SIG-M5 (cell line): ENCODE measurements around the gene PTGDR2.

Experiments
- DNase-seq: peaks from one replicate; lab custom pipeline; 2025; lab: John Stamatoyannopoulos, UW

The PTGDR2 gene

DNA sequence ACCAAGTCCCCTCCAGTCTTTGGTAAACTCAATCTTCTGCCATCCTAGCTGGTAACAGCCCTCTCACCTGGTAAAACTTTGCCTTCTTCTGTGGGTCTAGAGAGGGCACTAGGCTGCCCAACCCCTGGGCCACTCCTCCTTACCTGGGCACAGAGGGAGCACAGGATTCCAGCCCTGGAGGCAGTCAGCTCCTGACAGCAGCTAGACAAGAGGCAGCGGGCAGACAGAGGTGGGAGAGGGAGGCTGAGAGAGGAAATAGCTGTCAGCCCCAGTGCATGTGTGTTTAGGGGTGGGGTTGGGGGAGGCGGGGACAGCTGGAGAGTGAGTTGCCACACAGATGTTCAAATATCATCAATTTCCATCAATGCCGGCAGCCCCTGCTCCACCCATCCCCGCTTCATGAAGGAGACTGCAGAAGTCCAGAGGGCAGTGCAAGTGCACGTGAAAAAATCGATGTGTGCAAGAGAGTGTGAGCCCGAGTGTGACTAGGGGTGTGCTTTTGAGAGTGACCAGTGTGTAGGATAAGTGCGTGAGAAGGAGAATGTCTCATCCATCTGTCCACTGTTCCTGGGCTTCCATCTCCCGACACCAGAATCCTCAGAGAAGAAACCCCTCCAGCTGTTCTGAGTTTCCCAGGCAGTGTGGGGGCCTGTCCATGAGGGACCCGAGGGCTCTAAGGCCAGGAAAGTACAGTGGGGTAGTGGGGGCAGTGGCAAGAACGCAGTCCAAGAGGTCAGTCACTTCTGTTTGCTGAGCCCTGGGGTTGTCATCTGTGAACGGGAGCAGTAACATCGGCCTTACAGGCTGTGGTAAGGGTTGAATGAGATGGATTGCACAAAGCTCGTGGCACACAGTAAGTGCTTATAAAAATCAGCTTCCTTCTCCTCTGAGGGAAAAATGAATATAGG lies at the start of gene PTGDR2:
Gene PTGDR2 (minus strand): TSS at position 225 of the 908 bp plus-strand sequence. CDS start 2,228 bp downstream, outside the sequence.
- no peak for DNase-seq

DNA sequence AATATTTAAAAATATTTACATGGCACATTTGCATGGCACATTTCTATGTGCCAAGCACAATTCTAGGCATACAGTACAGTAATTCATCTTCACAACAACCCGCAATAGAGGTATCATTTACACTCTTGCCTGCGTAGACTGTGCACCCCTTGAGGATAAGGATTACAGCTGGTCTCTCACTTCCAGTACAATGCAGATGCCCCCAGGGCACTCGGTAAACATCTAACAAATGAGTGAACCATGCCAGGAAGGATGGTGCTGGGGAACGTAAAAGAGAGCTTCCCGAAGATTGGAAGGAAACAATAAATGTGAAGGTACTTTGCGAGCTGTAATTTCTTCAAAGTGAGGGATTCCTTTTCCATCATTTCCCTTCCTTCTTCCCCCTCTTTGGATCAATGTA lies 49.3 kb upstream of the PTGDR2 start:
- no peak for DNase-seq

DNA sequence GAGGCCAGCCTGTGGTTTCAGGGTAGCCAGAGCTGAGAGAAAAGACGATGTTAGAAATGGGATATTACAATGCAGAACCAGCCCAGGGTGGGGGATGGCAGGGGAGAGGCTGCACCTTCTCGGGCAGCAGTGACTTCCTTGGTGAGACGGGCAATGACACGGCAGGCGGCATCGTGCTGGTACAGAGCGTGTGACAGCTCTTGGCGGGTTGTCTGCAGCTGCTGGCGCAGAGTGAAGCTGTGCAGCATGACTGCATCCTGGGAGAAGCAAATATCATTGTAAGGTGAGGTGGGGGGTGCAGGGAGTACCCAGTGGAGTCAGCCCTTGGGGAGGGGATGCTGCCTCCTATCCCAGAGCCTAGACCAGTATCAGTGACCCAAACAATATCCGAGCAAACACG lies 46.9 kb upstream of the PTGDR2 start:
- DNase-seq, result no peak

DNA sequence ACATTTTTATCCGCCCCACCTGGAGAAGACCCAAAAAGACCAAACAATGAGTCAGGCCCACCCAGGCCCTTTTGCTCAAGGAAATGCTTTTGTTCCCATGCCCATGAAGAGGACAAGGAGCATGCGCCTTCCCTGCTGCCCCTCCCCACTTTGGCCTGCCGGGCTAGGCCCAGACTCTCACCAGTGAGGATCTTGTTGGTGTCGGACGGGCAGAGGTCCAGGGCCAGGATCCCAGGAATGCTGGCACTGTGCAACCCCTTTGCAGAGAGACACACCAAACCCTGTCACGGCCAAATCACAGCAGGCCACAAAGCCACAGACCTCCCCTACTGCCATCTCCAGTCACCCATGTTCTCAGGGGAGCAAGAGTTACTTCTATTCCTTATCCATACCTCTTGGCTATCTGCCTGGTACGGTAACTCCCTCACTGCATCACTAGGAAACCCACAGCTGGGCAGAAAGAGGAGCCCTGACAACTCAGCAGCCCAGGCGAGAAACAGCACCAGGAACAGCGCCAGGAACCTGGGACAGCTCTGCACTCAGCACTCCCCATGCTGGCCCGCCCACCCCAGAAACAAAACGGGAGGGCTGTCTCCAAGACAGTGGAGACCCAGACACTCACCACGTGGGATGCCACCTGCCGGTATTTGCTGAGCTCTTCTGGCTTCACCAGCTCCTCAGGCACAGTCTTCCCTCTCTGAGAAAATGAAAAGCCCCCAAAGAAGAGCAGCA lies 45.1 kb upstream of the PTGDR2 start:
- no peak for DNase-seq

DNA sequence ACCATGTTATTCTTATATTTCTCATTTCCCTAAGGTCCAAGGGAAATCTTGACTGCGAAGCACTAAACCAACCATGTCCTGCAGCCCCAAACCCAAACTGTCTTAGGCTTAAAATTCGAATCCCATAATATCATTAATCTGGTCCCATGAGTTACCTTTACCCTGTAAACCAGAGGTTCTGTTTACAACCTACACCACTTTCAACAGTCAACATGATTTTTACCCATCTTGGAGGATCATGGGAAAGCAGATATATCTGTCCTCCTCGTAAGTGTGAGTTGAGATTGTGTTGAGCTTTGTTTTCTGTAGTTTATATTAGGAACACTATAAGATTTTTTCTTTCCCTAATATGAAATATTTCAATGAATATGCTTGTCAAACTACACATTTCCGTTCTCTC lies 44.2 kb upstream of the PTGDR2 start:
- no peak for DNase-seq

GRCh38 chr11:60899046-60899936 lies 43.5 kb upstream of the PTGDR2 start:
- no peak for DNase-seq

DNA sequence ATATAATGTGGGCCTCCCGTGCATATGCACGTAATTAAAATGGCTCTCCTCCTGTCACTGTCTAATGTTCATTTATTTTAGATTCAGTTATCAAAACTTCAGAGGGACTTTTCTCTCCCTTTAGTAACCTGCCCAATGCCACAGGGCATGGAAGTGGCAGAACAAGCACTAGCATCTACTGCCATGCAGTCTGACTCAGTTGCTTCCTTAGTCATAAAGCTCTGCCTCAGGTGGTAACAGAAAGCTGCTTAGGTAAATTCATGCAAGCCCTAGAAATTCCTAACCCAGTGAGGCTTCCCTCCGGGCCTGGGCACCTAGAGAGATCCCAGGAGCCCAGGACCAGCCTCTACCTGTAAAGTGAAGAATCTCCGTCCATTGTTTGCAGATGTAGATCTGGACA lies 41.7 kb upstream of the PTGDR2 start:
- no peak for DNase-seq

- DNase-seq, result no peak
Observed at GRCh38 chr11:60895687-60896086, 39.9 kb upstream of the PTGDR2 start.

GRCh38 chr11:60891103-60891741 lies 35.5 kb upstream of the PTGDR2 start:
- no peak for DNase-seq

DNA sequence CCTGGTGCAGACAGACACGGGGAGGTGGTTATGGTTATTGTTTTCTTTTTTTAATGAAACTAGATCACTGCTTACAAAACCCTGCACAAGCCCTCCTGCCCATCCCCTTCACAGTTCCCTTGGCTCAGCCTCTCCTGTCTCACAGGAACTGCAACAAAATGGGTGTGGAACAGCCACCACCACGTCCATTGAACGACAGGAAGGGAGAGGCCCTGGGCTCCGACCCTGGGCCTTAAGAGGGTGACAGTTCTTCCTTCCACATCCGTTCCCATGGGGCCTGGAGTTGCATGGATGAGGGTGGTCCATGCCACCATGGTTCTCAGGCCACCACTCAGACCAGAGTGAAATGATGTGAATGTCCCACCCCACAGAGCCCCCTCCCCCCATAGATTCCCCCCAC lies 34.9 kb upstream of the PTGDR2 start:
- no peak for DNase-seq

DNA sequence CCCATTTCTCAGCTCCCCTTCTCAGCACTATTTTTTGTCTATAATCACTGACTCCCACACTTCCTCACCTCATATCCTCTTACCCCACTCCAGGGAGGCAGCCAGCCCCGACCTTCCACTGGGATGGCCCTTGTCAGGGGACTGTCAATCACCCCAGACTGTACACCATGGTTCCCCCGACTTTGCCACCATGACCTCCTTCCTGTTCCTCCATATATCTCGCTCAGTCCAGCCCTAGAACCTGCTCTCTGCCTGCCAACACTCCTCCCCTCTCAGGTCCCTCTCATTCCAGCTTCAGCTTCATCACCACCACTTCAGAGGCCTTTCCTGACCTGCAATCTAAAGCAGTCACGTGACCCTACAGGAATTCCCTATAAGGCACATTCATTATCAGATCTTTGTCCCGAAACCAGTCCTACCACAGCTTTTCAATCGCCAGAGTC lies 34.1 kb upstream of the PTGDR2 start:
- no peak for DNase-seq

- DNase-seq, result no peak
Observed at GRCh38 chr11:60887556-60887955, 31.8 kb upstream of the PTGDR2 start.

GRCh38 chr11:60880643-60881282 lies 25.0 kb upstream of the PTGDR2 start:
- DNase-seq, result no peak

GRCh38 chr11:60879971-60880588 lies 24.3 kb upstream of the PTGDR2 start:
- no peak for DNase-seq

- no peak for DNase-seq
Observed at GRCh38 chr11:60879104-60879503, 23.4 kb upstream of the PTGDR2 start.

DNA sequence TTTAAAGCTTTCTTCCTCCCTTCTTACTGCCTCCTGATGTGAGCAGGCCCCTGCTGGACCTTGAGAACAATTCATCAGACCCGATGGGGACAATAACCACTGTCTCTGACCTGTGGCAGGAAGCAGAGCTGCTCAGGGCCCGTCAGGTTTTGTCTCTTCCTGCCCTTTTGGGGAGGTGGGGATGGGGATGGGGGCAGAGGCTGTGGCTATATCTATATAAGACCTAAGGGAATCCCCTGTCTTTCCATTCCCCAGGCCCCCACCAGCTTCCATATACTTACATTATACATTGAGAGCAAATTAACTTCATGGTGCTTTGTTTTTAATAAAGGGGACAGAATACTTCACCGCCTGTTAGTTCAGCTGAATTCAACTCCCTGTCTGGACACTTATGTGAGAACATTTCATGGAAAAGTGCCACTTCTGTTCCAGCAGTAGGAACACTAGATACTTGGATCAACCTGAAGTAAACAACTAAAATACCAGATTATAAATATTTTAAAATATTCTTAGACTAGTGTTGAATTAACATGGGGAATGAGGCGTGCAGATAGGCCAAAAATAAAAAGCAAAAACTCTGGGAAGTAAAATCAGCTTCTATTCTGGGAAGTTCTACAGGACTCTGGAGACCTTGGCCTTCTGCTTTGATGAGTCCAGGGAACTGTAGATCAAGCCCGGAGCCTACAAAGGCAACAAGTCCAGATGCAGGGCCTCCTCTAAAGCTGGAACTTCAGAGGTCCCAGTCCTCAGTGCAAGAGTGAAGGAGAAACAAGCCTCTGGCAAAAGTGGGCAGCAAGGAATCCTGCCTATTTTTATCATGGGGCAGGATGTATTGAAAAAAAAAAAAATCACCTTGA lies 22.7 kb upstream of the PTGDR2 start:
- no peak for DNase-seq

DNA sequence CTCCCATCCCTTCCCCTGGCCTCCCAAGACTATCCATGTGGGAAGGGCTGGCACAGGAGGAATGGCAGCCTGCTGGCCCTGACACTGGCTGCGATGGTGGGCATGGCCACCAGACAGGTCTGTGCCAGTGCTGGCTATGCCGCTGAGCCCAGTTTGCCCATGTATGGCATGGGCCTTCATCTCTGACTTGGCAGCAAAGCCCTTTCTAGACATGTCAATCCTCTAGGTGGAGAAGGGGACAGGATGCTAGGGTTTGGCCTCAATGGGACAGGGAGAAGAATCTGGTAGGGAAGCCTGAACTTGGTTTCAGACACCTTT lies 20.4 kb upstream of the PTGDR2 start:
- no peak for DNase-seq

GRCh38 chr11:60875366-60876167 lies 19.8 kb upstream of the PTGDR2 start:
- DNase-seq, result no peak
